Neuronal stem cell (in vitro differentiated cells): ENCODE measurements around the gene TTLL10.

Experiments used
- DNase-seq: peaks from one replicate; pipeline ENCODE4 v3.0.0-alpha.2; 2013; ENCODE audit warnings: low spot score
- H2AFZ ChIP-seq: one replicate; pipeline ENCODE4 v1.6.1; 2013; ENCODE audit warnings: mild to moderate bottlenecking, low read length, inconsistent platforms
- H2AK5ac ChIP-seq: 2 replicates; pipeline ENCODE4 v1.6.1; 2013; ENCODE audit warnings: low read depth, mild to moderate bottlenecking, inconsistent platforms, low read length, moderate library complexity, mixed read lengths
- H2BK120ac ChIP-seq: 2 replicates; pipeline ENCODE4 v1.6.1; 2013; ENCODE audit warnings: low read depth, mild to moderate bottlenecking, inconsistent platforms, low read length, moderate library complexity, mixed read lengths
- H2BK12ac ChIP-seq: one replicate; pipeline ENCODE4 v1.6.1; 2013; ENCODE audit warnings: low read length, inconsistent platforms
- H2BK15ac ChIP-seq: 2 replicates; pipeline ENCODE4 v1.6.1; 2013; ENCODE audit warnings: mild to moderate bottlenecking, low read length, inconsistent platforms, mixed read lengths
- H2BK5ac ChIP-seq: one replicate; pipeline ENCODE4 v1.6.1; 2013; ENCODE audit warnings: inconsistent platforms, mild to moderate bottlenecking, low read length, moderate library complexity
- H3K14ac ChIP-seq: one replicate; pipeline ENCODE4 v1.6.1; 2013; ENCODE audit warnings: low read length, inconsistent platforms
- H3K18ac ChIP-seq: 2 replicates; pipeline ENCODE4 v1.6.1; 2013; ENCODE audit warnings: low read length, inconsistent platforms
- H3K23ac ChIP-seq: 2 replicates; pipeline ENCODE4 v1.6.1; 2013; ENCODE audit warnings: low read depth, mild to moderate bottlenecking, mixed read lengths, low read length, inconsistent platforms; ENCODE audit not compliant: poor library complexity
- H3K27ac ChIP-seq: replicated peaks from 3 replicates; pipeline ENCODE4 v1.5.1; 2013; ENCODE audit warnings: low read length, inconsistent platforms
- H3K27me3 ChIP-seq, 3 experiments: 2 replicates each; pipeline ENCODE4 v1.6.1; 2013; ENCODE audit warnings: low read length in 3 of 3, mild to moderate bottlenecking in 2 of 3, inconsistent platforms in 1 of 3, low read depth in 1 of 3, mixed read lengths in 1 of 3, moderate library complexity in 1 of 3; ENCODE audit not compliant: control insufficient read depth in 3 of 3, insufficient read depth in 3 of 3
- H3K36me3 ChIP-seq, 2 donors: replicated peaks in 1 of 2; 2 replicates each; pipeline ENCODE4 v1.6.1; 2013; ENCODE audit warnings: low read length in 2 of 2; ENCODE audit not compliant: control insufficient read depth in 2 of 2, insufficient read depth in 2 of 2
- H3K4ac ChIP-seq: 2 replicates; pipeline ENCODE4 v1.6.1; 2013; ENCODE audit warnings: inconsistent platforms, mild to moderate bottlenecking, low read length, moderate library complexity
- H3K4me1 ChIP-seq, 2 donors: 1 replicate in 1 of 2; 2 replicates in 1 of 2; pipeline ENCODE4 v1.6.1; 2013; ENCODE audit warnings: low read length in 2 of 2, low read depth in 1 of 2; ENCODE audit not compliant: control insufficient read depth in 2 of 2, insufficient read depth in 1 of 2
- H3K4me2 ChIP-seq: one replicate; pipeline ENCODE4 v1.6.1; 2013; ENCODE audit warnings: mild to moderate bottlenecking, low read length, inconsistent platforms; ENCODE audit not compliant: insufficient read depth, poor library complexity, severe bottlenecking
- H3K4me3 ChIP-seq, 2 donors: 2 replicates each; pipeline ENCODE4 v1.5.1; 2013; ENCODE audit warnings: low read length in 2 of 2, mild to moderate bottlenecking in 2 of 2, inconsistent platforms in 1 of 2, moderate library complexity in 1 of 2
- H3K79me1 ChIP-seq: one replicate; pipeline ENCODE4 v1.6.1; 2013; ENCODE audit warnings: low read depth, mild to moderate bottlenecking, inconsistent platforms, low read length, moderate library complexity
- H3K9ac ChIP-seq: one replicate; pipeline ENCODE4 v1.6.1; 2013; ENCODE audit warnings: mild to moderate bottlenecking, low read depth, low read length, inconsistent platforms; ENCODE audit not compliant: poor library complexity
- H3K9me3 ChIP-seq, 2 donors: replicated peaks in 1 of 2; 2 replicates each; pipeline versions ENCODE3 to v1.6.1; 2013; ENCODE audit warnings: low read length in 2 of 2, mild to moderate bottlenecking in 2 of 2, inconsistent platforms in 1 of 2, low read depth in 1 of 2, mixed read lengths in 1 of 2, moderate library complexity in 1 of 2; ENCODE audit not compliant: control insufficient read depth in 2 of 2, insufficient read depth in 1 of 2
- H4K8ac ChIP-seq: one replicate; pipeline ENCODE4 v1.6.1; 2013; ENCODE audit warnings: low read depth, mild to moderate bottlenecking, inconsistent platforms, low read length, moderate library complexity
- H4K91ac ChIP-seq: one replicate; pipeline ENCODE4 v1.6.1; 2013; ENCODE audit warnings: low read length, low read depth, mild to moderate bottlenecking, inconsistent platforms; ENCODE audit not compliant: poor library complexity
- WGBS, 2 donors: extraction: QIAGEN DNeasy Blood & Tissue Kit; methylation state at CpG; one replicate each; pipeline ENCODE4 v1.1.7; 2013; ENCODE audit warnings: missing lambda C conversion rate in 2 of 2, mixed read lengths in 1 of 2; ENCODE audit not compliant: insufficient read length in 2 of 2, insufficient replicate concordance in 1 of 2; ENCODE audit errors: extremely low coverage in 2 of 2; 5-methylcytosine and 5-hydroxymethylcytosine counted together

Gene TTLL10

DNA sequence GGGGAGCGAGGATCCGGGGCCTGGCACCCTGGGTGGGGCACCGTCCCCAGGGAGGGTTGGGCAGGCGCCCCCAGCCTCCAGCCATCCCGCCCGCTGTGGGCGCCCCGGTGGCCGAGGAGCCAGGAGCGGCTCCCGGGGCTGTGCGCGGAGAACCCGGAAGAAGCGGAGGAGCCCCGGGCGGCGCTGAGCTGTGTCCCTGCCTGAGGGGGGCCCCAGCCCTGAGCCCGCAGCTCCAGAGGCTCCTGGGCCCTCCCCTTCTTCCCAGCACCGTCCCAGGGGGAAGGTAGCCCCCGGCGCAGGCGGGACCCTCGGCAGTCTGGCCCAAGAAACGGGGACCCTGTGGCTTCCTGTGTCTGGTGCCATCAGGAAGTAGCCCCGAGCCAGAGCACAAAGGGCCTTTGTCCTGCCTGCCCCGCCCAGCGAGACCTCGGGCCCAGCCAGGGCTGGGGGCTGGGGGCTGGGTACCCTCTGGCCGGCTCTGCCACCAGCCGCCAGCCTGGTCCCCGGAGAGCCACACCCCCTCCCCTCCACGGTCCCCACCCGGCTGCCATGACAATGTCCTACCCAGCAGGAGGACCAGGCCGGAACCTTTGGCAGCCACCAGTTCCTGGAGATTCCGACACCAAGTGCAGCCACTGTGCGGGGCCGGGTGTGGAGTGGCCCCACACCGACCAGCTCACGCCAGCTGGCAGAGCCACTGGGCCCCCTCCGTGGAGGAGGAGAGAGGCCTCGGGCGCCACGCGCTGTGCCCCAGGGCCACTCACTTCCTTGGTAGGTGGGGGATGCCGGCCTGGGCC, 15.6 kb upstream of the TTLL10 start:
- H3K27ac ChIP-seq: peak overlapping the region; percentile 79

DNA sequence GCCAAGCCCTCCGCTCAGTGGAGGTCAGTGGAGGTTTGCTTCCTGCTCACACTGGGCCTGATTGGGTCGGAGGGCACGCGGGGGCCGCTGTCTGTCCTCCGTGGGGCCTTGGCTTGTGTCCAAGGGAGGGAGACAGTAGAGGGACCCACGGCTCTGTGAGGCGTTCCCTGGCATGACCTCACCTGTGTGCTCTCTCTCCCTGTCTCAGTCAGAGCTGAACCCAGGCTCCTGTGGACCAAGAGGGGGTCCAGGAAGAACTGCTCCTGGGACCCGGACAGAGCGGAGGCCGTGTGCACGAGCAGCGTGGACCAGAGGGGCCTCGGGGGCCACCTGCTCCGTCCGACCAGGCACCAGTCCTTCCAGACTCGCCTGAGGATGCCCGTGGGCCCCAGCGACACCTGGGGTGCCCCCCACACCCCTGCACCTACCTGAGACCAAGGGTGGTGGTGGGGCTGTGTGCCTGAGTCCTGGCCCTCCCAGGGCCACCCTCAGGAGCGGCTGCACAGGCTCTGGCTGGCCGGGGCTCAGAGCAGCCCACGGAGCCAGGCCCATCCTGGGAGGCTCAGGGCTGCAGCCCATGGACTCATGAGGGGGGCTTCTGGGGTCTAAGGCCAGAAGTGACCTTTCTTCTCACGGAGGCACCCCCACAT, 13.3 kb upstream of the TTLL10 start:
- no peak overlapping the region for H3K9ac ChIP-seq
- H3K4me1 ChIP-seq: peaks cover 5 to 19% of the 10 kb centered on the region in 2 donors
- peak overlapping the region; percentile 97 for H2BK15ac ChIP-seq
- H3K4me3 ChIP-seq: no peak overlapping the region
- H3K4me2 ChIP-seq: no peak overlapping the region
- no peak overlapping the region for H4K8ac ChIP-seq
- H2BK5ac ChIP-seq: no peak overlapping the region
- H2AFZ ChIP-seq: no peak overlapping the region
- WGBS, 2 donors: no CpG with 5 or more reads among the region's 23 CpGs
- H3K36me3 ChIP-seq: no peaks in the 10 kb centered on the region
- H3K14ac ChIP-seq: no peak overlapping the region
- no peak for DNase-seq
- peaks cover 1% of the 10 kb centered on the region for H3K79me1 ChIP-seq
- peak overlapping the region; percentile 20 for H2AK5ac ChIP-seq
- H3K9me3 ChIP-seq: peaks cover 2 to 3% of the 10 kb centered on the region in 2 donors
- no peak overlapping the region for H3K27ac ChIP-seq
- peak overlapping the region; percentile 65 for H2BK120ac ChIP-seq
- H3K23ac ChIP-seq: no peak overlapping the region
- no peak overlapping the region for H4K91ac ChIP-seq
- peaks cover 0 to 14% (median 5%) of the 10 kb centered on the region in 3 experiments for H3K27me3 ChIP-seq
- H2BK12ac ChIP-seq: peak overlapping the region; percentile 8
- peak overlapping the region; percentile 67 for H3K18ac ChIP-seq
- no peak overlapping the region for H3K4ac ChIP-seq

More for the DNA sequence above, 15.6 kb upstream of the TTLL10 start:
- Histone ChIP-seq H3K23ac (peak overlapping the region; percentile 93), H3K4ac (peak overlapping the region; percentile 99), H3K4me3 (peak overlapping the region in 1 of 2 donors; percentile 81), H2BK5ac (peak overlapping the region; percentile 98), H3K4me2 (peak overlapping the region; percentile 97), H3K9ac (peak overlapping the region; percentile 77), H2BK12ac (peak overlapping the region; percentile 95), H3K79me1 (peaks cover 1% of the 10 kb centered on the region), H3K9me3 (peaks cover 3 to 7% of the 10 kb centered on the region in 2 donors), H2AK5ac (peak overlapping the region; percentile 100), H3K14ac (peak overlapping the region; percentile 99), H2AFZ (peak overlapping the region; percentile 96), H2BK15ac (peak overlapping the region; percentile 99), H3K4me1 (peaks cover 5 to 16% of the 10 kb centered on the region in 2 donors), H3K18ac (peak overlapping the region; percentile 98), H3K36me3 (no peaks in the 10 kb centered on the region), H3K27me3 (no peaks in the 10 kb centered on the region), H2BK120ac (peak overlapping the region; percentile 99), H4K8ac (peak overlapping the region; percentile 99), H4K91ac (peak overlapping the region; percentile 99)
- WGBS, 2 donors: no CpG with 5 or more reads among the region's 46 CpGs
- peak; percentile 63 for DNase-seq

- Histone ChIP-seq H3K36me3 (no peaks in the 10 kb centered on the region), H2BK15ac (peak overlapping the region; percentile 97), H3K9ac (no peak overlapping the region), H2BK120ac (peak overlapping the region; percentile 89), H3K18ac (peak overlapping the region; percentile 84), H3K9me3 (no peaks in the 10 kb centered on the region), H3K79me1 (peaks cover 1% of the 10 kb centered on the region), H3K27me3 (peaks cover 0 to 14% (median 5%) of the 10 kb centered on the region in 3 experiments), H2AK5ac (peak overlapping the region; percentile 20), H2BK5ac (no peak overlapping the region), H3K14ac (no peak overlapping the region), H2AFZ (no peak overlapping the region), H3K4me2 (no peak overlapping the region), H3K4me3 (no peak overlapping the region), H3K4ac (no peak overlapping the region), H3K4me1 (peaks cover 11 to 21% of the 10 kb centered on the region in 2 donors), H4K91ac (no peak overlapping the region), H3K27ac (no peak overlapping the region), H4K8ac (no peak overlapping the region), H3K23ac (peak overlapping the region; percentile 20), H2BK12ac (peak overlapping the region; percentile 93)
- no CpG with 5 or more reads among the region's 29 CpGs for WGBS, 2 donors
- DNase-seq: no peak
Observed at GRCh38 chr1:1161078-1161682, 12.5 kb upstream of the TTLL10 start.
